Fibroblast of pulmonary artery (primary cell): Measurements from ENCODE around the gene MRPL41.
"Not testable (repeated sequence)": the region's sequence is repeated elsewhere in the genome, so short reads cannot be mapped to it uniquely, and the experiment has no call there.

Experiments used
- DNase-seq: peaks from one replicate; pipeline ENCODE4 v3.0.0-alpha.2; 2010; ENCODE audit warnings: low read depth
- H3K4me3 ChIP-seq: replicated peaks from 2 replicates; pipeline ENCODE4 v1.5.1; 2011; ENCODE audit warnings: low read depth, mild to moderate bottlenecking, control low read depth, low read length, moderate library complexity
- CTCF ChIP-seq: IDR thresholded peaks from 2 replicates; pipeline ENCODE4 v1.5.1; 2011; ENCODE audit warnings: mild to moderate bottlenecking, control low read depth, low read length, inconsistent platforms; ENCODE audit errors: missing control alignments

MRPL41 gene

GRCh38 chr9:137530331-137530730, 21.3 kb upstream of the MRPL41 start:
- TF ChIP-seq CTCF, result no peak
- H3K4me3 ChIP-seq, result no peak overlapping the region
- DNase-seq, result no peak

- DNase-seq, result no peak
- no peak for TF ChIP-seq CTCF
- no peak overlapping the region for H3K4me3 ChIP-seq
Measured at GRCh38 chr9:137531099-137531765, 20.4 kb upstream of the MRPL41 start.

- not testable (repeated sequence) for DNase-seq, H3K4me3 ChIP-seq
Measured at GRCh38 chr9:137532891-137533468, 18.7 kb upstream of the MRPL41 start.

GRCh38 chr9:137534256-137535119, 17.2 kb upstream of the MRPL41 start:
- TF ChIP-seq CTCF, result peak; percentile 71
- DNase-seq, result peak; percentile 73
- no peak overlapping the region for H3K4me3 ChIP-seq

GRCh38 chr9:137535120-137535428, 16.6 kb upstream of the MRPL41 start:
- TF ChIP-seq CTCF, result no peak
- H3K4me3 ChIP-seq, result no peak overlapping the region
- DNase-seq, result no peak

GRCh38 chr9:137536594-137537131, 15.0 kb upstream of the MRPL41 start:
- not testable (repeated sequence) for H3K4me3 ChIP-seq, DNase-seq

- H3K4me3 ChIP-seq, result no peak overlapping the region
- TF ChIP-seq CTCF, result no peak
- no peak for DNase-seq
Measured at GRCh38 chr9:137538058-137538457, 13.6 kb upstream of the MRPL41 start.
